Tibial artery (tissue), 4 donors: ENCODE results near the gene SHROOM3.

Experiments used
- DNase-seq, 2 donors: peaks; one replicate each; pipeline ENCODE4 v3.0.0-alpha.2; 2019
- H3K27ac ChIP-seq, 2 donors: fragments of 200-600 bp; sonication (generic) in 1 of 2; 1 replicate in 1 of 2; 2 replicates in 1 of 2; pipeline ENCODE4 v1.5.1; 2018 to 2019; ENCODE audit warnings: mild to moderate bottlenecking in 1 of 2
- H3K27me3 ChIP-seq, 2 donors: fragments of 200-600 bp; sonication (generic) in 1 of 2; one replicate each; pipeline versions ENCODE4 v1.5.1 to v1.6.0; 2016 to 2019
- H3K36me3 ChIP-seq, 3 donors: fragments of 200-600 bp; sonication (generic) in 2 of 3; one replicate each; pipeline ENCODE4 v1.5.1; 2016 to 2019; ENCODE audit warnings: mild to moderate bottlenecking in 2 of 3
- H3K4me1 ChIP-seq, 4 donors: fragments of 200-600 bp; sonication (generic) in 2 of 4; 1 replicate in 3 of 4; 2 replicates in 1 of 4; pipeline ENCODE4 v1.5.1; 2016 to 2019
- H3K4me3 ChIP-seq, 2 donors: fragments of 200-600 bp; sonication (generic) in 1 of 2; 1 replicate in 1 of 2; 2 replicates in 1 of 2; pipeline ENCODE4 v1.5.1; 2018 to 2019; ENCODE audit warnings: mild to moderate bottlenecking in 2 of 2
- H3K9me3 ChIP-seq, 3 donors: fragments of 200-600 bp; sonication (generic) in 1 of 3; one replicate each; pipeline ENCODE4 v1.5.1; 2016 to 2019
- intact Hi-C: fragments of 100-400 bp; cut with DNase I; formaldehyde crosslinking; loops from one replicate; pipeline ENCODE4 v1.15.0; 2023; ENCODE audit warnings: low total_unique reads
- TF ChIP-seq, protein P1 (sequence below), 2 experiments: fragments of 200-600 bp in 1 of 2; fragments of 450-650 bp in 1 of 2; IDR thresholded peaks; one replicate each; pipeline ENCODE4 v1.5.1; 2017 to 2019; ENCODE audit warnings: antibody characterized with exemption in 2 of 2, mild to moderate bottlenecking in 1 of 2, moderate library complexity in 1 of 2

Gene SHROOM3

DNA sequence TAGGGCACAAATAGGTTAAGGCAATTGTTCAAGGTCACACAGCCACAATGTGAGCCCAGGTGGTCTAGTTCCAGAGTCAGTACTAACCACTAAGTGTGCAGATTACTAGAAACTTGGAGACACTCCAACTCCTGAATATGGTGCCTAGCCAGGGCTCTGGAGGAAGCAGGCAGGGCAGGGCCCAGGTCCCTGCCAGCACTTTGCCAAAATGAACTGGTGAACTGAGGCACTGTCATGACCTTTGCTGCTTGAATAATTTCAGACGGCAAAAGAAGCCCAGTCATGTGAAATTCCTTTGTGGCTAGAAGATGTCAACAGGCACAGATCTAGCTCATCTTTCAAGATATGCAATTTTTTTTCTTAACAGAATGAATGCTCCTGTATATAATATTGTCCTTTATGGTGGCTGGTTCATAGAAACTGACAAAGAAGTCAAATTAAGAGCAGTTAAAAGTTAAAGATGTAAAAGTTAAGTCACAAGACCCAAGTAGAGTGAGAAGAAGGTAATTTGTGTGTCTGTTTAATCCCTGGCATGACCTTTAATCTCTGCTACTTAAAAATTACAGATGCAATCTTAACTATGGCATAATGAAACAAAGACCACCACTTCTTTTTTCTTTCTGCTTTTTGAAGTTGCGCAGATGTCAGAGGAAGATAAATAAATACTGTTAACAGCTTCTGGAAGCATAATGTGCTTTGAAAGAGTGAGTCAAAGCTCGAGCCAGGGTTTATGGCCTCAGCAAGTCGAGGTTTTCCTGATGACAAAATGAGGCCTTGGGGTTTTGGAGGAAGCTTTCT lies 54.1 kb downstream of the SHROOM3 start:
- H3K27me3 ChIP-seq = no peaks in the 10 kb centered on the region
- no peak overlapping the region for H3K4me3 ChIP-seq
- no peak for DNase-seq
- TF ChIP-seq, protein P1, sequence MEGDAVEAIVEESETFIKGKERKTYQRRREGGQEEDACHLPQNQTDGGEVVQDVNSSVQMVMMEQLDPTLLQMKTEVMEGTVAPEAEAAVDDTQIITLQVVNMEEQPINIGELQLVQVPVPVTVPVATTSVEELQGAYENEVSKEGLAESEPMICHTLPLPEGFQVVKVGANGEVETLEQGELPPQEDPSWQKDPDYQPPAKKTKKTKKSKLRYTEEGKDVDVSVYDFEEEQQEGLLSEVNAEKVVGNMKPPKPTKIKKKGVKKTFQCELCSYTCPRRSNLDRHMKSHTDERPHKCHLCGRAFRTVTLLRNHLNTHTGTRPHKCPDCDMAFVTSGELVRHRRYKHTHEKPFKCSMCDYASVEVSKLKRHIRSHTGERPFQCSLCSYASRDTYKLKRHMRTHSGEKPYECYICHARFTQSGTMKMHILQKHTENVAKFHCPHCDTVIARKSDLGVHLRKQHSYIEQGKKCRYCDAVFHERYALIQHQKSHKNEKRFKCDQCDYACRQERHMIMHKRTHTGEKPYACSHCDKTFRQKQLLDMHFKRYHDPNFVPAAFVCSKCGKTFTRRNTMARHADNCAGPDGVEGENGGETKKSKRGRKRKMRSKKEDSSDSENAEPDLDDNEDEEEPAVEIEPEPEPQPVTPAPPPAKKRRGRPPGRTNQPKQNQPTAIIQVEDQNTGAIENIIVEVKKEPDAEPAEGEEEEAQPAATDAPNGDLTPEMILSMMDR (IDR thresholded peaks at IDR 0.05) = no peak
- peaks cover 0 to 6% (median 4%) of the 10 kb centered on the region in 4 donors for H3K4me1 ChIP-seq
- H3K36me3 ChIP-seq = no peaks in the 10 kb centered on the region
- no peak overlapping the region for H3K27ac ChIP-seq
- intact Hi-C loops = no loop called here
- H3K9me3 ChIP-seq = no peaks in the 10 kb centered on the region

DNA sequence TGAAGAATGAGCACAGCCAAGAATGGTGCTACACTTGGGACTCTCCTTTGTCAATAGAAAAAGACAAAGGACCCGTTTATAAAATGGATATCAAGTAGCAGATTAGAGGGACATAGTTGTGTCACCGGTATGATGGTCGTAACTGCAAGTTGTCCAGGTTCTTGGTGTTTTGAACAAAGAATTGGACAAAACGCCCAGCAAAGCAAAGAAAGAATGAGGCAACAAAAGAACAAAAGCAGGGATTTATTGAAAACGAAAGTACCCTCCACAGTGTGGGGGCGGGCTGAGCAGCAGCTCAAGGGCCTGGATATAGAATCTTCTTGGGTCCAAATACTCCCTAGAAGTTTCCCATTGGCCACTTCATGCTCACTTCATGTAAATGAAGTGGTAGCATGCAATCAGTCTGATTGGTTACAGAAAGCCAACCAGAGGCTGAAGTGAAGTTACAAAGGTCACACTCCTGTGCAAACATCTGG lies 54.7 kb downstream of the SHROOM3 start:
- Histone ChIP-seq H3K36me3 (no peaks in the 10 kb centered on the region), H3K27me3 (no peaks in the 10 kb centered on the region), H3K27ac (no peak overlapping the region), H3K4me1 (peaks cover 0 to 6% (median 4%) of the 10 kb centered on the region in 4 donors), H3K4me3 (no peak overlapping the region), H3K9me3 (no peaks in the 10 kb centered on the region)
- no peak for DNase-seq
- intact Hi-C loops = no loop called here
- TF ChIP-seq, protein P1 (IDR thresholded peaks at IDR 0.05) = no peak

DNA sequence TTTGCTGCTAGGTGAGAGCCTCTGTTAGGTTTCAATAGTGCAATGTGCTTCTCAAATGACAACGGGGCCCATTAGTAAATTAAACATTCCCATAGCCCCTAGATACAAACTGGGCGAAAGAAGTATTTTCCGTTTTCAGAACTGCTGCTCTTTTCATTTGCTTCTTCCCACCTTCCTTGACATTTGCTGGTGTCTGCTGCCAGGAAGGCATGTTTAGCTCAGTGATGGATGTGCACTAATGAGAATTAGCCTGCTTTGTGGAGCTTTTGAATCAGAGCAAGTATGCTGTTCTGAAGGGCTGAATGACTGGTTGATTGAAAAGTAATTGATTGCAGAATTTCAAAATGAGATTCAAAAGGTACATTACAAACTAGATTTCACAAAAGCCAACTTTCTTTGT lies 57.0 kb downstream of the SHROOM3 start:
- TF ChIP-seq, protein P1 (IDR thresholded peaks at IDR 0.05) = no peak
- Histone ChIP-seq H3K27me3 (no peaks in the 10 kb centered on the region), H3K27ac (no peak overlapping the region), H3K4me1 (peaks cover 0 to 6% (median 4%) of the 10 kb centered on the region in 4 donors), H3K36me3 (no peaks in the 10 kb centered on the region), H3K9me3 (no peaks in the 10 kb centered on the region), H3K4me3 (no peak overlapping the region)
- intact Hi-C loops = no loop called here
- DNase-seq = no peak

DNA sequence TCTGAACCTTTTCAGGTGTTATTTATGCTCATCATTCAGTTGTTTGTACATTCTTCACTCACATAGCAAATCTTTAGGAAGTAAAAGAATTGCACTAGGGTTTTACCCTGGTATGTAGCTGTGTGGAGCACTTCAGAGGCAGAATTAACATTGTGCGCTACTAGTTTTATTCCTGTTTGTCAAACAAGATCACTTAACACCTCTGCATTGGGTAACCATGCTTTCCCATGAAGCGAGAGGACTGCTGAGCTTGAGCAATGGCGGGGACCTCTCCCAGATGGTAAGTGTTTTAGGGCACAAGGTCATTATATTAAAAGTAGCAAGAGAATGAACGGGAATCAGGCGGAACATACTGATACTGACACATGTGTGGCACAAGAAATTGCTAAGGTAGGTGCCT lies 59.2 kb downstream of the SHROOM3 start:
- H3K36me3 ChIP-seq = no peaks in the 10 kb centered on the region
- TF ChIP-seq, protein P1 (IDR thresholded peaks at IDR 0.05) = no peak
- H3K27me3 ChIP-seq = no peaks in the 10 kb centered on the region
- intact Hi-C loops = no loop called here
- no peak overlapping the region for H3K27ac ChIP-seq
- no peak overlapping the region for H3K4me3 ChIP-seq
- no peaks in the 10 kb centered on the region for H3K9me3 ChIP-seq
- peaks cover 0 to 6% (median 0%) of the 10 kb centered on the region in 4 donors for H3K4me1 ChIP-seq
- no peak for DNase-seq

DNA sequence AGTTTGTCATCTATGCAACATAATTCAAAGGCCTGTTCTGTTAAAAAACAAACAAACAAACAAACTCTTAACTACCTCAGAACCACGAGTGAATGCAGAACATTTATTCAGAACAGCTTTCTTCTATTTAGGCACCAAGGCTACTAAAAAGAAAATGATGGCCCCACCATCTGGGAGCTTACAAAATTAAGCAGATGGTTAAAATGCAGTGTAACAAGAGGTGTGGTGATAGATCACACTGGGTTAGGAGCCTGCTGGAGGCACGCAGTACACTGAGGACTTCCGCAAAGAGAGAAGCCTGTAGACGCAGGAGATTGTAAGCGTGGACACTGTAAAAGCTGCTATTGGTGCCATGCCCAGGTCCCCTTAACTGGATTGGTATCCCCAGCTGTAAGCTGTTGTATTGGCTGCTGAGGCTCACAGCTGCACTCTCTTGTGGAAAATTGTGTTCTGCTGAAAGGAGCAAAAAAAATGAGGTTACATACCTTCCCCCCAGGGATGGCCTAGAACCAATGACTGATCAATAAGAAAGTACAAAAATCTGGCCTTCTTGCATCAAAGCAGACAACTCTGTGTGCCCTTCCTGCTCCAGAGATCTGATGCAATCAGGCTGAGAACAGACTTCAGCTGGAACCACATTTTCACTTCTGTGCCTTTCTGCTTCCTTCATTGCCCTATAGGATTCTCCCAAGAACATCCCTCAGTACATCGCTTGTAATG lies 60.0 kb downstream of the SHROOM3 start:
- no peak overlapping the region for H3K4me3 ChIP-seq
- no peak for DNase-seq
- no peaks in the 10 kb centered on the region for H3K9me3 ChIP-seq
- no peaks in the 10 kb centered on the region for H3K36me3 ChIP-seq
- H3K4me1 ChIP-seq = peaks cover 0 to 6% (median 0%) of the 10 kb centered on the region in 4 donors
- H3K27ac ChIP-seq = no peak overlapping the region
- H3K27me3 ChIP-seq = no peaks in the 10 kb centered on the region
- intact Hi-C loops = no loop called here
- TF ChIP-seq, protein P1 (IDR thresholded peaks at IDR 0.05) = no peak
